Activated CD8-positive, alpha-beta T cell treated with anti-CD3 and anti-CD28 coated beads for 36 hours (primary cell): ENCODE measurements around the gene FCRLB. TPM values are rescaled to one million over a fixed set of nuclear protein-coding genes. Genes with fewer than 3 reads are reported as not detected.
A peak's percentile ranks its signal among the peaks of the same experiment; 100 is the strongest.

ENCODE experiments used
- ATAC-seq: fragments of 200-7000 bp; cut with Tn5 transposase; one replicate; pipeline ENCODE4 v1.10.0; 2021; ENCODE audit warnings: mild to moderate bottlenecking, moderate library complexity
- CTCF ChIA-PET: fragments of 350-600 bp; sonication (Branson Sonifier 250); formaldehyde crosslinking; loops from one replicate; lab custom pipeline; 2021; ENCODE audit warnings: antibody characterized with exemption; lab: Charles Lee
- POLR2A ChIA-PET: fragments of 350-600 bp; sonication (Branson Sonifier 250); formaldehyde crosslinking; loops from one replicate; lab custom pipeline; 2021; ENCODE audit warnings: antibody characterized with exemption; lab: Charles Lee
- DNase-seq: peaks from one replicate; pipeline ENCODE4 v3.0.0-alpha.2; 2020
- H3K27ac Mint-ChIP-seq: one replicate; pipeline ENCODE4 v1.8.0; 2021; ENCODE audit warnings: mild to moderate bottlenecking, mixed read lengths
- H3K27me3 Mint-ChIP-seq: one replicate; pipeline ENCODE4 v1.8.0; 2021; ENCODE audit warnings: mixed read lengths
- H3K36me3 Mint-ChIP-seq: one replicate; pipeline ENCODE4 v1.8.0; 2021; ENCODE audit warnings: low read depth, mixed read lengths
- H3K4me1 Mint-ChIP-seq: one replicate; pipeline ENCODE4 v1.8.0; 2021; ENCODE audit warnings: low read depth, mixed read lengths
- H3K4me3 Mint-ChIP-seq: one replicate; pipeline ENCODE4 v1.8.0; 2021; ENCODE audit warnings: mild to moderate bottlenecking, moderate library complexity, mixed read lengths
- H3K9me3 Mint-ChIP-seq: one replicate; pipeline ENCODE4 v1.8.0; 2021; ENCODE audit warnings: mixed read lengths
- intact Hi-C: fragments of 100-400 bp; cut with micrococcal nuclease; formaldehyde crosslinking; loops from one replicate; pipeline ENCODE4 v1.10.0; 2022
- total RNA-seq, 2 experiments: library from RNA; stranded (reverse); gene quantifications; one replicate each; pipeline ENCODE4 v1.2.3, GENCODE V29; 2021
- TF ChIP-seq, protein P1 (sequence below): fragments of 200-600 bp; IDR thresholded peaks from one replicate; pipeline ENCODE4 v1.8.0; 2022; ENCODE audit warnings: antibody characterized with exemption, mild to moderate bottlenecking

The FCRLB gene
- total RNA-seq, 2 experiments from 2014 or later = 0.49 to 0.68 TPM

DNA sequence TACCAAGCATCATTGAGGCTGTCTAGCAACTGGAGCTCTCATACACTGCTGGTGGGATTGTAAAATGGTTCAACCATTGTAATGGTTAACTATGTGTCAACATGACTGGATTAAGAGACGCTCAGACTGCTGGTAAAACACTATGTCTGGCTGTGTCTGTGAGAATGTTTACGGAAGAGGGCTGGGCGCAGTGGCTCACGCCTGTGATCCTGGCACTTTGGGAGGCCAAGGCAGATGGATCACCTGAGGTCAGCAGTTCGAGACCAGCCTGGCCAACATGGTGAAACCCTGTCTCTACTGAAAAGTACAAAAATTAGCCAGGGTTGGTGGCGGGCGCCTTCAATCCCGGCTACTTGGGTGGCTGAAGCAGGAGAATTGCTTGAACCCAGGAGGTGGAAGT, 19.1 kb upstream of the FCRLB start:
- Mint-ChIP-seq H3K27ac (no peak overlapping the region), H3K27me3 (peaks cover 8% of the 10 kb centered on the region), H3K36me3 (no peaks in the 10 kb centered on the region), H3K4me3 (no peak overlapping the region), H3K4me1 (no peaks in the 10 kb centered on the region), H3K9me3 (no peaks in the 10 kb centered on the region)
- ChIA-PET POLR2A (interaction anchor here (1.4 kb wide), 1 partner anchor 13 kb away, joined by 4 read pairs; no protein-coding TSS in a partner anchor), CTCF (interaction anchor here (2.0 kb wide), 1 partner anchor 9 kb away, joined by 5 read pairs; no protein-coding TSS in a partner anchor)
- ATAC-seq (no peak), DNase-seq (no peak)
- intact Hi-C loops = no loop called here
- TF ChIP-seq, protein P1, sequence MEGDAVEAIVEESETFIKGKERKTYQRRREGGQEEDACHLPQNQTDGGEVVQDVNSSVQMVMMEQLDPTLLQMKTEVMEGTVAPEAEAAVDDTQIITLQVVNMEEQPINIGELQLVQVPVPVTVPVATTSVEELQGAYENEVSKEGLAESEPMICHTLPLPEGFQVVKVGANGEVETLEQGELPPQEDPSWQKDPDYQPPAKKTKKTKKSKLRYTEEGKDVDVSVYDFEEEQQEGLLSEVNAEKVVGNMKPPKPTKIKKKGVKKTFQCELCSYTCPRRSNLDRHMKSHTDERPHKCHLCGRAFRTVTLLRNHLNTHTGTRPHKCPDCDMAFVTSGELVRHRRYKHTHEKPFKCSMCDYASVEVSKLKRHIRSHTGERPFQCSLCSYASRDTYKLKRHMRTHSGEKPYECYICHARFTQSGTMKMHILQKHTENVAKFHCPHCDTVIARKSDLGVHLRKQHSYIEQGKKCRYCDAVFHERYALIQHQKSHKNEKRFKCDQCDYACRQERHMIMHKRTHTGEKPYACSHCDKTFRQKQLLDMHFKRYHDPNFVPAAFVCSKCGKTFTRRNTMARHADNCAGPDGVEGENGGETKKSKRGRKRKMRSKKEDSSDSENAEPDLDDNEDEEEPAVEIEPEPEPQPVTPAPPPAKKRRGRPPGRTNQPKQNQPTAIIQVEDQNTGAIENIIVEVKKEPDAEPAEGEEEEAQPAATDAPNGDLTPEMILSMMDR = no peak

DNA sequence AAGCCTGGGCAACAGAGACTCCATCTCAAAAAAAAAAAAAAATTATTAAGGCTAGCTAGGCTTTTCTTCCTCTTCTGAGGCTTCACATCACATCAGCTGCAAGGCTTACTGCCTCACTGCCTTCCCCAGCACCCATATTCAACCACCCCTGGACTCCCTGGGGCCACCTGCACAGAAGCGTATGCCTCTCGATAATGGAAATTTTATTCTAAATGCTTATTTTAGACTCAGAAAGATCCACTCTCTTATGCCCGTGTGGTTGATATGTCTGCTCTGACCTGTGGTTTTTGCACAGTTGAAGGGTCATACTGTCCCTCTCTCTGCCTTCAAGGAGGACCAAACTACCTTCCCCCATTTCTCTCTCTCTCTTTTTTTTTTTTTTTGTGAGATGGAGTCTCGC, 15.8 kb upstream of the FCRLB start:
- TF ChIP-seq, protein P1 = no peak
- ChIA-PET POLR2A (no interaction called here), CTCF (interaction anchor here (1.4 kb wide), 1 partner anchor 11 kb away, joined by 3 read pairs; no protein-coding TSS in a partner anchor)
- Mint-ChIP-seq H3K27me3 (peaks cover 11% of the 10 kb centered on the region), H3K9me3 (no peaks in the 10 kb centered on the region), H3K4me3 (no peak overlapping the region), H3K36me3 (no peaks in the 10 kb centered on the region), H3K4me1 (no peaks in the 10 kb centered on the region), H3K27ac (no peak overlapping the region)
- ATAC-seq (no peak), DNase-seq (no peak)
- intact Hi-C loops = no loop called here

DNA sequence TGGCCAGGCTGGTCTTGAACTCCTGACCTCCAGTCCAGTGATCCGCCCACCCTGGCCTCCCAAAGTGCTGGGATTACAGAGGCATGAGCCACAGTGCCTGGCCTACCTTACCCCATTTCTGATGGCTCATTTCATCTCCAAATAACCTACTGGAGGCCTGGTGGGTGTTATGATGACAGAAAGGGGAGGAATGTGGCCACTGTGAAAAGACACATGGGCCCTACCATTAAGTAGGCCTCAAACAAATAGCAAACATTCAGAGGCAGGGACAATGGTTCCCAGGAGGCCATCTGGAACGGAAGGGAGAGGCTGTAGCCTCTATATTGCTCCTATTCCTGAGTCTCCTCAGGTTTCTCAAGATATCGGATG, 15.2 kb upstream of the FCRLB start:
- H3K27ac Mint-ChIP-seq = no peak overlapping the region
- intact Hi-C loops = no loop called here
- POLR2A ChIA-PET = no interaction called here
- H3K36me3 Mint-ChIP-seq = no peaks in the 10 kb centered on the region
- no peak overlapping the region for H3K4me3 Mint-ChIP-seq
- ATAC-seq (no peak), DNase-seq (no peak)
- no peaks in the 10 kb centered on the region for H3K4me1 Mint-ChIP-seq
- CTCF ChIA-PET = interaction anchor here (1.3 kb wide), 1 partner anchor 218 kb away, joined by 3 read pairs; no protein-coding TSS in a partner anchor
- TF ChIP-seq, protein P1 = no peak
- peaks cover 11% of the 10 kb centered on the region for H3K27me3 Mint-ChIP-seq
- no peaks in the 10 kb centered on the region for H3K9me3 Mint-ChIP-seq

DNA sequence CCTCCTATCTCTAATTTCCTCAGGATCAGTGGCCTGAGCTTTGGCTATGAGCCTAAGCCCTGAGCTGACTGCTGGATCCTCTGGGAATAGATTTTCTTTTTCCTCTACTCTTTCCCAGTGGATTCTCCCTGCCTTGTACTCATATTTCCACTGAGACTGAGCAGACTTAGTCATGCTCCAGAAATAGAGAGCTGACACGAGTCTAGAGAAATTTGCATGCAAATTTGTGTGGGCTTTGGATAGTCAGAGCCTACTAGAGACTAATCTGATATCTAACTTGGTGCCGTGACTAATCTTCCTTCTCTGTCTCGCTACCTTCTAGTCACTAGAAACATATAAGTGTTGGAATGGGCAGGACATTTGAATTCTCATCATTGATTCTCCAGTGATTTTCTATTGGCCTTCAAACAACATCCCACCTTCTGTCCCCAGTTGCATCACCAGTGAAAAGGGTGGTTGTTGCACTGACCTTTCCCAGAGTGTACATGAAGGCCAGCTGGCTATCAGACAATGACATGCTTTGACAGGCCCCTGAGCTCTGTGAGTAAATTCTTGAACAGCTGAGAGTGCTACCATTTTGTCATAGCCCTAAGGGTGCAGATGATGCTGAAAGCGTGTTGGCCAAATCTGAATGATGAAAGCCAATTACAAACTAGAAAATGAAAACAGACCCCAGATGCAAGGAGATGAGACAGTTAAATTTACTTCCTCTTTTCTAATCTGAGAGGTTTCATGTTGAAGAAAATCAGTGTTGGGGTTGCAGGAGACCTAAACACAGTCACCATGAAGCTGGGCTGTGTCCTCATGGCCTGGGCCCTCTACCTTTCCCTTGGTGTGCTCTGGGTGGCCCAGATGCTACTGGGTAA, 14.6 kb upstream of the FCRLB start, which contains the start of gene FCRLA:
FCRLA (plus strand) TSS at position 748 of the 866 bp plus-strand sequence; CDS start at position 784, 36 bp downstream.
- TF ChIP-seq, protein P1 = no peak
- Mint-ChIP-seq H3K36me3 (no peaks in the 10 kb centered on the region), H3K27ac (no peak within 1 kb of the TSS), H3K4me3 (no peak within 1 kb of the TSS), H3K27me3 (peaks cover 11% of the 10 kb centered on the region), H3K4me1 (no peaks in the 10 kb centered on the region), H3K9me3 (no peaks in the 10 kb centered on the region)
- ATAC-seq (peak; percentile 85), DNase-seq (no peak)
- CTCF ChIA-PET = interaction anchor here (0.9 to 2.0 kb wide), 4 partner anchors 15 to 219 kb away, joined by 3 to 7 read pairs (median 3); no protein-coding TSS in a partner anchor
- POLR2A ChIA-PET = interaction anchor here (1.6 kb wide), 1 partner anchor 25 kb away, joined by 4 read pairs; no protein-coding TSS in a partner anchor
- intact Hi-C loops = no loop called here
